ENCODE measurements around the gene CDS2.

DNA sequence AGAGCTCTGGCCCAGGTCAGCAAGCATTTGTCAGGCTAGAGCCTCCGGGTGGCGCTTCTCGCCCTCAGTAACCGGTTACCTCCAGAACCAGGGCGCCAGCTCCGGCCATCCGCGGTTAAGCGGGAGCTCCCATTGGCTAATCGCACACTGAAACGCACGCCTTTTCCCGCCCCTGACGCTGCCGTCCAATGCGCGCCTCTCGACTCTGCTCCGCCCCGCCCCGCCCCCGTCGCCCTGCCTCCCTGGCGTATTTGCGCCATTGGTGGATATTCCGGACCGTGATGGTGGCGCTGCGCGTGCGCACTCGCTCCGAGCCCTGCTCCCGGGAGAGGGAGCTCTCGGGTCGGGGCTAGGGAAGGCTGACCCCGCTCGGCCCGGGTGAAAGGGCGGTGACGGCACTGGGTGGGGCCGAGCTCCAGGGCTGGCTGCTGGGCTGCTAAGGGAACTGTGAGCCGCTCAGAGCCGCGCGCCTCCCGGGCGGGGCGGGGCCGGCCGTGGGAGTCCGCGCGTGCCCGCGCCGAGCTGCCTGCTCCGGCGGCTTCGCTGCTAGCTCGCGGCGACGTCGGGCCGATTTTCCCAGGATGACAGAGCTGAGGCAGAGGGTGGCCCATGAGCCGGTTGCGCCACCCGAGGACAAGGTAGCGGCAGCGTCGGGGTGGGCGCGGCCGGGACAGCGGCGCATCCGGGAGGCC is at the start of gene CDS2:
- TF ChIP-seq POLR2A (IDR thresholded peaks at IDR 0.05) (peak; percentile 90), CTCF (IDR thresholded peaks at IDR 0.05) (peak; percentile 66 to 73 (median 67))
